SJSA1 (cell line): ENCODE data around the gene SIPA1L2. TPM values are rescaled to one million over a fixed set of nuclear protein-coding genes. Genes with fewer than 3 reads are reported as not detected.

ENCODE experiments used
- DNase-seq, 2 experiments: peaks; one replicate each; pipeline ENCODE4 v3.0.0-alpha.2; 2015 to 2020; ENCODE audit warnings: low spot score in 2 of 2, low read depth in 1 of 2
- H3K27ac ChIP-seq: fragments of 250-450 bp; sonication (Bioruptor Pico); 2 replicates; pipeline ENCODE4 v1.5.1; 2020; ENCODE audit warnings: mild to moderate bottlenecking, moderate library complexity
- H3K27me3 ChIP-seq: fragments of 250-450 bp; sonication (Bioruptor Pico); replicated peaks from 2 replicates; pipeline ENCODE4 v1.5.1; 2020; ENCODE audit warnings: mild to moderate bottlenecking, moderate library complexity
- H3K36me3 ChIP-seq: fragments of 250-450 bp; sonication (Bioruptor Pico); 2 replicates; pipeline ENCODE4 v1.5.1; 2020; ENCODE audit warnings: mild to moderate bottlenecking
- H3K4me1 ChIP-seq: fragments of 250-450 bp; sonication (Bioruptor Pico); replicated peaks from 2 replicates; pipeline ENCODE4 v1.6.1; 2021; ENCODE audit warnings: mild to moderate bottlenecking
- H3K4me3 ChIP-seq: fragments of 250-450 bp; sonication (Bioruptor Pico); 2 replicates; pipeline ENCODE4 v1.5.1; 2020; ENCODE audit warnings: mild to moderate bottlenecking
- H3K9me3 ChIP-seq: fragments of 250-450 bp; sonication (Bioruptor Pico); replicated peaks from 2 replicates; pipeline ENCODE4 v1.5.1; 2020; ENCODE audit warnings: mild to moderate bottlenecking
- total RNA-seq: library from RNA; depleted of rRNA; stranded (reverse); fragments of >200 nt; shearing (Covaris generic); gene quantifications from 2 replicates; pipeline ENCODE4 v1.2.3, GENCODE V29; 2014

The SIPA1L2 gene
- total RNA-seq, 1 experiment from 2014 or later = 10.4 TPM

GRCh38 chr1:232658386-232658785, 28.5 kb upstream of the SIPA1L2 start:
- H3K9me3 ChIP-seq = no peaks in the 10 kb centered on the region
- H3K36me3 ChIP-seq = no peaks in the 10 kb centered on the region
- DNase-seq = no peak
- H3K4me1 ChIP-seq = no peaks in the 10 kb centered on the region
- no peak overlapping the region for H3K4me3 ChIP-seq
- no peak overlapping the region for H3K27ac ChIP-seq
- H3K27me3 ChIP-seq = 0 out of 2 replicates have a peak, but pooled peaks cover 7% of the 10 kb centered on the region

GRCh38 chr1:232657426-232658005, 27.6 kb upstream of the SIPA1L2 start:
- H3K27ac ChIP-seq = no peak overlapping the region
- H3K27me3 ChIP-seq = 0 out of 2 replicates have a peak, but pooled peaks cover 7% of the 10 kb centered on the region
- no peak overlapping the region for H3K4me3 ChIP-seq
- DNase-seq = no peak
- no peaks in the 10 kb centered on the region for H3K4me1 ChIP-seq
- H3K9me3 ChIP-seq = no peaks in the 10 kb centered on the region
- H3K36me3 ChIP-seq = no peaks in the 10 kb centered on the region

- no peak for DNase-seq
- Histone ChIP-seq H3K27me3 (0 out of 2 replicates have a peak, but pooled peaks cover 7% of the 10 kb centered on the region), H3K4me1 (no peaks in the 10 kb centered on the region)
Measured at GRCh38 chr1:232655746-232656085, 25.8 kb upstream of the SIPA1L2 start.

GRCh38 chr1:232655028-232655745, 25.3 kb upstream of the SIPA1L2 start:
- H3K27ac ChIP-seq = no peak overlapping the region
- H3K4me1 ChIP-seq = no peaks in the 10 kb centered on the region
- H3K27me3 ChIP-seq = 0 out of 2 replicates have a peak, but pooled peaks cover 7% of the 10 kb centered on the region
- H3K4me3 ChIP-seq = no peak overlapping the region
- no peaks in the 10 kb centered on the region for H3K36me3 ChIP-seq
- DNase-seq = no peak
- no peaks in the 10 kb centered on the region for H3K9me3 ChIP-seq

More at GRCh38 chr1:232655746-232656085, 25.8 kb upstream of the SIPA1L2 start:
- no peak overlapping the region for H3K4me3 ChIP-seq
- H3K9me3 ChIP-seq = no peaks in the 10 kb centered on the region
- H3K36me3 ChIP-seq = no peaks in the 10 kb centered on the region
- no peak overlapping the region for H3K27ac ChIP-seq

GRCh38 chr1:232653789-232654188, 23.9 kb upstream of the SIPA1L2 start:
- Histone ChIP-seq H3K4me1 (no peaks in the 10 kb centered on the region), H3K9me3 (no peaks in the 10 kb centered on the region), H3K27ac (no peak overlapping the region), H3K4me3 (no peak overlapping the region), H3K36me3 (no peaks in the 10 kb centered on the region), H3K27me3 (no peaks in the 10 kb centered on the region)
- DNase-seq = no peak

- no peaks in the 10 kb centered on the region for H3K27me3 ChIP-seq
- no peaks in the 10 kb centered on the region for H3K9me3 ChIP-seq
- H3K36me3 ChIP-seq = no peaks in the 10 kb centered on the region
- H3K4me3 ChIP-seq = no peak overlapping the region
- H3K27ac ChIP-seq = no peak overlapping the region
- H3K4me1 ChIP-seq = no peaks in the 10 kb centered on the region
- no peak for DNase-seq
Measured at GRCh38 chr1:232650845-232651244, 20.9 kb upstream of the SIPA1L2 start.

- no peaks in the 10 kb centered on the region for H3K27me3 ChIP-seq
- H3K27ac ChIP-seq = no peak overlapping the region
- no peak for DNase-seq
- H3K9me3 ChIP-seq = no peaks in the 10 kb centered on the region
- H3K4me1 ChIP-seq = no peaks in the 10 kb centered on the region
- no peaks in the 10 kb centered on the region for H3K36me3 ChIP-seq
- no peak overlapping the region for H3K4me3 ChIP-seq
Measured at GRCh38 chr1:232650418-232650817, 20.5 kb upstream of the SIPA1L2 start.

GRCh38 chr1:232648316-232648715, 18.4 kb upstream of the SIPA1L2 start:
- Histone ChIP-seq H3K27me3 (no peaks in the 10 kb centered on the region), H3K36me3 (no peaks in the 10 kb centered on the region), H3K9me3 (no peaks in the 10 kb centered on the region), H3K4me3 (no peak overlapping the region), H3K4me1 (no peaks in the 10 kb centered on the region), H3K27ac (no peak overlapping the region)
- no peak for DNase-seq

GRCh38 chr1:232644209-232644608, 14.3 kb upstream of the SIPA1L2 start:
- H3K27ac ChIP-seq = no peak overlapping the region
- no peaks in the 10 kb centered on the region for H3K4me1 ChIP-seq
- no peak for DNase-seq
- H3K27me3 ChIP-seq = no peaks in the 10 kb centered on the region
- no peak overlapping the region for H3K4me3 ChIP-seq
- no peaks in the 10 kb centered on the region for H3K9me3 ChIP-seq
- no peaks in the 10 kb centered on the region for H3K36me3 ChIP-seq

GRCh38 chr1:232643251-232643650, 13.3 kb upstream of the SIPA1L2 start:
- Histone ChIP-seq H3K9me3 (no peaks in the 10 kb centered on the region), H3K4me1 (no peaks in the 10 kb centered on the region), H3K27ac (no peak overlapping the region), H3K36me3 (no peaks in the 10 kb centered on the region), H3K4me3 (no peak overlapping the region), H3K27me3 (no peaks in the 10 kb centered on the region)
- DNase-seq = no peak

GRCh38 chr1:232641507-232641906, 11.6 kb upstream of the SIPA1L2 start:
- H3K27ac ChIP-seq = no peak overlapping the region
- H3K4me1 ChIP-seq = no peaks in the 10 kb centered on the region
- H3K36me3 ChIP-seq = no peaks in the 10 kb centered on the region
- H3K9me3 ChIP-seq = no peaks in the 10 kb centered on the region
- H3K4me3 ChIP-seq = no peak overlapping the region
- no peak for DNase-seq
- no peaks in the 10 kb centered on the region for H3K27me3 ChIP-seq

- no peak for DNase-seq
- H3K36me3 ChIP-seq = no peaks in the 10 kb centered on the region
- no peak overlapping the region for H3K27ac ChIP-seq
- H3K4me3 ChIP-seq = no peak overlapping the region
- no peaks in the 10 kb centered on the region for H3K9me3 ChIP-seq
- no peaks in the 10 kb centered on the region for H3K4me1 ChIP-seq
- H3K27me3 ChIP-seq = no peaks in the 10 kb centered on the region
Measured at GRCh38 chr1:232636799-232637198, 6.9 kb upstream of the SIPA1L2 start.

- no peak overlapping the region for H3K4me3 ChIP-seq
- H3K27me3 ChIP-seq = no peaks in the 10 kb centered on the region
- H3K4me1 ChIP-seq = peaks cover 2% of the 10 kb centered on the region; the same call in 1 of the 2 replicates
- H3K27ac ChIP-seq = no peak overlapping the region
- peak in 1 of 2 experiments; percentile 39 for DNase-seq
- no peaks in the 10 kb centered on the region for H3K9me3 ChIP-seq
- no peaks in the 10 kb centered on the region for H3K36me3 ChIP-seq
Measured at GRCh38 chr1:232635778-232636356, 5.9 kb upstream of the SIPA1L2 start.

- peaks cover 3% of the 10 kb centered on the region; the same call in 1 of the 2 replicates for H3K4me1 ChIP-seq
- H3K36me3 ChIP-seq = no peaks in the 10 kb centered on the region
- DNase-seq = no peak
- H3K27ac ChIP-seq = no peak overlapping the region
- no peaks in the 10 kb centered on the region for H3K9me3 ChIP-seq
- H3K4me3 ChIP-seq = no peak overlapping the region
- no peaks in the 10 kb centered on the region for H3K27me3 ChIP-seq
Measured at GRCh38 chr1:232635279-232635678, 5.3 kb upstream of the SIPA1L2 start.
